Epithelial cell of esophagus (primary cell): ENCODE measurements around the gene NAT8L.

Source experiments
- DNase-seq: peaks from one replicate; pipeline ENCODE4 v3.0.0; 2010; ENCODE audit warnings: low read depth
- H3K4me3 ChIP-seq: 2 replicates; pipeline ENCODE4 v1.5.1; 2011; ENCODE audit warnings: mild to moderate bottlenecking, low read length, control low read depth
- TF ChIP-seq, protein P1 (sequence below): IDR thresholded peaks from 2 replicates; pipeline ENCODE4 v1.5.1; 2011; ENCODE audit warnings: low read depth, mild to moderate bottlenecking, low read length, control low read depth, inconsistent platforms; ENCODE audit not compliant: insufficient read depth; ENCODE audit errors: missing control alignments

The NAT8L gene

GRCh38 chr4:2070421-2071251, 11.5 kb downstream of the NAT8L start:
- no peak overlapping the region for H3K4me3 ChIP-seq
- TF ChIP-seq, protein P1, sequence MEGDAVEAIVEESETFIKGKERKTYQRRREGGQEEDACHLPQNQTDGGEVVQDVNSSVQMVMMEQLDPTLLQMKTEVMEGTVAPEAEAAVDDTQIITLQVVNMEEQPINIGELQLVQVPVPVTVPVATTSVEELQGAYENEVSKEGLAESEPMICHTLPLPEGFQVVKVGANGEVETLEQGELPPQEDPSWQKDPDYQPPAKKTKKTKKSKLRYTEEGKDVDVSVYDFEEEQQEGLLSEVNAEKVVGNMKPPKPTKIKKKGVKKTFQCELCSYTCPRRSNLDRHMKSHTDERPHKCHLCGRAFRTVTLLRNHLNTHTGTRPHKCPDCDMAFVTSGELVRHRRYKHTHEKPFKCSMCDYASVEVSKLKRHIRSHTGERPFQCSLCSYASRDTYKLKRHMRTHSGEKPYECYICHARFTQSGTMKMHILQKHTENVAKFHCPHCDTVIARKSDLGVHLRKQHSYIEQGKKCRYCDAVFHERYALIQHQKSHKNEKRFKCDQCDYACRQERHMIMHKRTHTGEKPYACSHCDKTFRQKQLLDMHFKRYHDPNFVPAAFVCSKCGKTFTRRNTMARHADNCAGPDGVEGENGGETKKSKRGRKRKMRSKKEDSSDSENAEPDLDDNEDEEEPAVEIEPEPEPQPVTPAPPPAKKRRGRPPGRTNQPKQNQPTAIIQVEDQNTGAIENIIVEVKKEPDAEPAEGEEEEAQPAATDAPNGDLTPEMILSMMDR, result no peak
- DNase-seq, result no peak

DNA sequence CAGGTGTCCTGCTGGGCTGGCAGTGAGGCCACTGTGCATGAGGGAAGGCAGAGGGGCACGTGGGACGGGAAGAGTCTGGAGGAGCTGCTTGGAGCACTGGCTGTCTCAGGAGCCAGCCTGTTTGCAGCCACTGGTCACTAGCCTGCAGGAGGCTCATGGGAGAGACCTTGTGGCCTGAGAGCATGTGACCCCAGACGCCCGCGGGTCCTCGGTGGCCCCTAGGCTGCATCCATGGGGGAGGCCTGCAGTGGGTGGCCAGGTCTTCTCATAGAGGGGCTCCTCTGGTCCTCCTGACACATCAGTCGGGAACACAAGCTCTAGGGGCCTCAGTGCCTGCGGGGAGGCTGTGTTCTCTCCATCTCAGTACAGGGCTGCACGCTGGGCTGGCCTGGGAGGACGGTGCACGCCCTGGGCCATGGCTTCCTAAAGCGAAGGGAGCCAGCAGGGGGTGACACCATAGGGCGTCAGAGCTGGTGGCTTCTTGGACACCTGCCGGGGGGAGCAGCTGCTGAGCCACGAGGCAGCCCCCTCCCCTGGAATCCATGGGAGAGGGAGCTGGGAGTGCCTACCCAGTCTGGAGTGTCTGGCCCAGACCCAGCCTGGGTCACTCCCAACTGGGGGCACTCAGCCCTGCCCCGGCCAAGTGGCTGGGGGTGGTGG, 12.3 kb downstream of the NAT8L start:
- no peak for DNase-seq
- no peak overlapping the region for H3K4me3 ChIP-seq
- TF ChIP-seq, protein P1, result no peak

DNA sequence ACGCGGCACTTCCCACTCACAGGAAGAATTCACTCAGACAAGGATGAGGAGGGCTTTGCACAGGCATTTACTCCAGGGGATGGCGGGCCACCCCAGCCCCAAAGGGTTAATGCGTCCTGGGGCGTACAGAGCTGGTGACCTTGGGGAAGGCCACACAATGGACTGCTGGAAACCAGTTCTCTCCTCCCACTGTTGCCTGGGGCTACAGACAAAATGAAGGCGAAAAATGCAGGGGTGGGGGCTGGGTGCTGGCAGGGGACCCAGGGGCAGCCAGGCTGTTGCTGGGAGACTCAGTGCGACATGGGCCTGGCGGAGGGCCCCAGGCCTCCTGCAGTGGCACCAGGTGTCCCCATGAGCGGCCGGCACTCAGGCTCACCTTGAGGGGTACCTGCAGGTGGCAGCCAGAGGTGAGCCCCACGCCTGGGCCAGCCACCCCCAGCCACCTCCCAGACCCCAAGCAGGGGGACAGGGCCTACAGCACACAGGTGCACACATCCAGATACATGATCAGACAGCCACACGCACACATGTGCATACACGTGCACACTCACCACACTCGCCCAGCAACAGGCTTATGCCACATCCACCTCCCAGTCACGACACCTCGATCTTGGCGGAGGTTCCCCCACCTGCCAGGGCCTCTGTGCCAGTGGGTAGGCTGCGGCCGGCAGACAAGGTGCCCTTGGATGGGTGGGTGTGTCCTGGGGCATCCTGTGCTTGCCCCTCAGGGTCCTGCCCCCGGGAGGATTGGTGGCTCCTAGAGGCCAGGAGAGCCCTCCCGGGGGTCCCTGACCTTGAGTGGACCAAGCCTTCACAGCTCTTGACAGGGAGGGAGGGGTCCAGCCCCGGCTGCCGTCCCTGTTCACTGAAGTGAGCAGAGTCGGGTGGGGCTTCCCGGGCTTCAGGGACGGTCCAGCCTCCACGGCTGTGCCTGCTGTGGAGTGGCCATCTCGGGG, 13.1 kb downstream of the NAT8L start:
- TF ChIP-seq, protein P1, result no peak
- H3K4me3 ChIP-seq, result no peak overlapping the region
- no peak for DNase-seq

- TF ChIP-seq, protein P1, result no peak
- no peak overlapping the region for H3K4me3 ChIP-seq
- DNase-seq, result no peak
Measured at GRCh38 chr4:2072971-2073807, 14.1 kb downstream of the NAT8L start.

DNA sequence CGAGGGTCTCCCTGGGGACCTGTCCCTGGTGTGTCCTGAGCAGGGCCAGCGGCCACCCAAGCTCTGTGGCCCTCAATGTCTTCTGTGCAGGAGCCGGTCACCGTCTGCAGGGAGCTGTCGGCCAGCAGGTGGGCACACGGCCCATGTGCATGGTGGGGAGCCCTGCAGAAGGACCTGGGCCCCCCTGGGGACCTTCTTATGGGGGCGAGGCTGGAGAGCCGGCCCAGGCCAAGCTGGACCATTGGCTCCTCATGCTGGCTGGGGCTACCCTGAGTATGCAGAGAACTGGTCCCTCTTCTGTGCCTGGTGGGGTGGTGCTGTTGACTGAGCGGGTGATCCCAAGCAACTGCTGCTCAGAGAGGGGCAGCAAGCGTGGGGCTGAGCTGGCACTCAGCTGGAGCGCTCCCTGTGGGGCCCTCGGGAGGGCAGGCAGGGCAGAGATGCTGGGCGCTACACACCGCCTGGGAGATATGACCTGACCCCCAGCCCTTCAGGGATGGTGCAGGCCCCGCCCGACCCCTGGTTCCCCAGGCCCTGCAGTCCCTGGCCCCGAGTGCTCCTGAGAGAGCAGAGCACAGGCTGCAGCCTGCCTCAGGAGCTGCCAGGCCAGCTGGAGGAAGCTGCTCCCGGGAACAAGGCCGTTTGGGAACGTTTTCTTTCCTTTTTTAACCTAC, 14.8 kb downstream of the NAT8L start:
- TF ChIP-seq, protein P1, result no peak
- DNase-seq, result no peak
- H3K4me3 ChIP-seq, result no peak overlapping the region
